CD4-positive, alpha-beta T cell treated with Interleukin-15 for 1 hour (primary cell): ENCODE data around the gene MEPCE.
"Not testable (repeated sequence)": the region's sequence is repeated elsewhere in the genome, so short reads cannot be mapped to it uniquely, and the experiment has no call there.

ENCODE experiments used
- DNase-seq: peaks from one replicate; pipeline ENCODE4 v3.0.0-alpha.2; 2020

The MEPCE gene

DNA sequence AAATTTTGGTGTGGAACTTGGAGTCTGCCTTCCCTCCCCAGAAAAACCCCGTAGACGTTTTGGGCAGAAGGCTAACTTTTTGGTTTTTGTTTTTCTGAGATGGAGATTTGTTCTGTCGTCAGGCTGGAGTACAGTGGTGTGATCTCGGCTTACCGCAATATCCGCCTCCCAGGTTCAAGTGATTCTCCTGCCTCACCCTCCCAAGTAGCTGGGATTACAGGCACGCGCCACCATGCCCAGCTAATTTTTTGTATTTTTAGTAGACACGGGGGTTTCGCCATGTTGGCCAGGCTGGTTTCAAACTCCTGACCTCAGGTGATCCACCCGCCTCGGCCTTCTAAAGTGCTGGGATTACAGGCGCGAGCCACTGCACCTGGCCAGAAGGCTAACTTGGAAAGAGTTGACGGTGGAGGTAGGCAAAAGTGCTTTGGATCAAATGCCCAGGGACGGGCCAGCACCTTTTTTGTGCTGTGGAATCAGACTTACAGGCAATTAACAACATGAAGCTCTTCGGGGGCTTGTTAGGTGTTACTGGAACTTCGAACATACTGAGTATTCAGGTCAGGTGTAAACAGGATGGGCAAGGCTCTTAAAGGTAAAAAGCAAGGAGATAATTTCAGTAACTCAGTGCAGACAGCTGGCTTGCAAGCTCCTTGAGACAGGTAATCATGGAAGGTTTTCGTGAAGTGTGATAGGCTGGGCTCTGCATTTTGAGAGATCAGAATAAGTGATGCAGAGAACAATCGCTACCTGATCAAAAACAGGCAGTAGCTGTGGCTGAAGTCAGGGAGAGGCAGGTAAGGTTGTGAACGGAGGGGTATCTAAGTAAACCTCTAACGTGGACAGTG is 4.9 kb downstream of the MEPCE start:
- DNase-seq = no peak

DNA sequence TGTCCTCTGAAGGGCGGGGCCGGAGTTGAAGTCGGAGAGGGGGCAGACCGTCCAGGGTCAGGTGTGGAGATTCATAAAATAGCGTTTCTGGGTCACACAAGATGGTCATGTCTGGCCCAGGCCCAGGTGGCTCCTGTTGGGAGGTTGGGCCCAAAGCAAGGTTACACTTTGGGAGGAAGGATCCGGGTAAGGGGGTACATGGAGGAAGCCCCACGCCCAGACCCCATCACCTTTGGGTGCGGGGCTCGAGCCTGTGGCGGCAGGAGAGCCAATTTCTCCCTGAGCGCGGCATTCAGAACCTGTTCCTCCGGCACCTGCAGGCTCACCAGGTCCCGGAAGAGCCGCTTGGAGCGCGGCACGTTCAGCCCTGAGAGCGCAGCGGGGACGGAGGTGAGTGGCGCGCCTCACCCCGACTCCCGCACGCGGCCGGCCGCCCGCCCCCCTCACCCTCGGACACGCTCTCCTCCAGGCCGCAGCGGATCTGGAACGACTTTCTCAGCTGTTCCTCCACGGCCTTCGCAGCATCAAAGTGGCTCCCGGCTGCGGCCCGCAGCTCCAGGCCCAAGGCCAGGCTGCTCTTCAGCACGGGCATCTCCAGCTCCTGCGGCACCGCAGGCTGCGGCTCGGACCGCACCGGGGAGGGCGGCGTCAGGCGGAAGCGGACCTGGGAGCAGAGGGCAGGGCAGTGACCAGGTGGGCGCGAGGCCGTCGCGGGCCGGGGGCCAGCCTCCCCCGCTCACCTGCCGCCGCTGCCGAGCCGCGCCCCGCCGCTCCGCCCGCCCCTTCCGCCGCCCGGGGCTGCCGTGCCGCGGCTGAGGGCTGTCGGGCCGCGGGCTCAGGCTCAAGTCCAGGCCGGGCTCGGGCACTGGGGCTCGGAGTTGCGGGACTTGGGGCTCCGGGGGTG is 6.0 kb downstream of the MEPCE start:
- peak; percentile 47 for DNase-seq

DNA sequence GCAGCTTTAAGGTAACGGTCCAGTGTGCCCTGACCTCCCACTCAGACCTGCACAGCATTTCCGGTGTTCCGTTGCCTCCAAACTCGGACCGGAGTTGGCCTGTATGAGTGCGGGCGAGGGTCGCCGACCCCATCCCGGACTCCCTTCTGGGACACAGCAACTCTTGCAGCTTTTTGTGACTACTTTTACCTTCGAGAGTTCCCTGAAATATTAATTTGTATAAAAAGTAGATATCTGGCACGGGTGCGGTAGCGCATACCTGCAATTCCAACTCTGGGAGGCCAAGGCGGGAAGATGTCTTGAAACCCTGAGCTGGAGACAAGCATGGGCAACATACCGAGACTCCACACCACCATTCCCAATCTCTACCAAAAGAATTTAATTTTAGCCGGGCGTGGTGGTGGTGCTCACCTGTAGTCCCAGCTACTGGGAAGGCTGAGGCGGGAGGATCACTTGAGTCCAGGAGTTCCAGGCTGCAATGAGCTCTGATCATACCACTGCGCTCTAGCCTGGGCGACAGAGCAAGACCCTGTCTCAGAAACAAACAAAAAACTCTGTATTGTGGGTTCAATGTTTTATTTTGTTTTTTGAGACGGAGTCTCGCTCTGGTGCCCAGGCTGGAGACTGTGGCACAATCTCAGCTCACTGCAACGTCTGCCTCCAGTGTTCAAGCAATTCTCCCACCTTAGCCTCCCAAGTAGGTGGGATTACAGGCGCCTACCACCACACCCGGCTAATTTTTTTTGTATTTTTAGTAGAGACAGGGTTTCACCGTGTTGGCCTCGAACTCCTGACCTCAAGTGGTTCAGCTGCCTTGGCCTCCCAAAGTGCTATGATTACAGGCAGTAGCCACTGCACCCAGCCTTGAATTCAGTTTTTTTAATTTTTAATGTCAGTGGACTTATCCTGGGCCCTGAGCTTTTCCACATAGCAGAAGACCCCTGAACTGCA is 7.8 kb downstream of the MEPCE start:
- DNase-seq = no peak

DNA sequence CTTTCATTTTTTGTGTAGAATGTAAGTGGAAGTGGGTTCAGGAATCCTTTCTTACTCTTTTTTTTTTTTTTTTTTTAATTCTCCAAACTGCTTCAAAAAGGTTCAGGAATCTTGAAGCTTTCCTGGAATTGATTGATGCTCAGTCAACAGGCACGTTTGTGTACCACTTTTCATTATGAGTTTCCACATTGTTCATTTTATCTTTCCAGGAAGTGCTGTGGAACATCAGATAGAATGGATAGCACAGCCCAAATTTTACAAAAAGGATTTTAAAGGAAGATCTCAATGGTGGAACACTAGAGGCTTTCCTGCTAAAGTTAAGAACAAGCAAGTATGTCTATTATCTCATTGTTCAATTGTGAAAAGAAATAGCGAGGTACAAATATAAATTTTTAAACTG is 8.5 kb downstream of the MEPCE start:
- no peak for DNase-seq

DNA sequence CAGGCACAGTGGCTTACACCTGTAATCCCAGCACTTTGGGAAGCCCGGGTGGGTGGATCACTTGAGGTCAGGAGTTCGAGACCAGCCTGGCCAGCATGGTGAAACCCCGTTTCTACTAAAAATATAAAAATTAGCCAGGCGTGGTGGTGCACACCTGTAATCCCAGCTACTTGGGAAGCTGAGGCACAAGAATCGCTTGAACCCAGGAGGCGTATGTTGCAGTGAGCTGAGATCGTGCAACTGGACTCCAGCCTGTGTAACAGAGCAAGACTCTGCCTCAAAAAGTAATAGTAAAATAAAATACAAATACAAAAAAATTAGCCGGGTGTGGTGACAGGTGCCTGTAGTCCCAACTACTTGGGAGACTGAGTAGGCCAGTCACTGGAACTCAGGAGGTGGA is 9.1 kb downstream of the MEPCE start:
- DNase-seq = not testable (repeated sequence)

DNA sequence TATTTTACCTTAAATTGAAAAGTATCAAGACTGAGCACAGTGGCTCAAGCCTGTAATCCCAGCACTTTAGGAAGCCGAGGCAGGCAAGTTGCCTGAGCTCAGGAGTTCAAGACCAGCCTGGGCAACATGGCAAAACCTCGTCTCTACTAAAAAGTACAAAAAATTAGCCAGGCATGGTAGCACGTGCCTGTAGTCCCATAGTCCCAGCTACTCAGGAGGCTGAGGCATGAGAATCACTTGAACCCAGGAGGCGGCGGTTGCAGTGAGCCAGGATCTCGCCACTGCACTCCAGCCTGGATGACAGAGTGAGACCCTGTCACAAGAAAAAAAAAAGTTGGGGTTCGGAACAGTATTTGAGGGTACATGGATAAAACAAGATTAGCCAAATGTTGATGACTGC is 9.6 kb downstream of the MEPCE start:
- DNase-seq = not testable (repeated sequence)

DNA sequence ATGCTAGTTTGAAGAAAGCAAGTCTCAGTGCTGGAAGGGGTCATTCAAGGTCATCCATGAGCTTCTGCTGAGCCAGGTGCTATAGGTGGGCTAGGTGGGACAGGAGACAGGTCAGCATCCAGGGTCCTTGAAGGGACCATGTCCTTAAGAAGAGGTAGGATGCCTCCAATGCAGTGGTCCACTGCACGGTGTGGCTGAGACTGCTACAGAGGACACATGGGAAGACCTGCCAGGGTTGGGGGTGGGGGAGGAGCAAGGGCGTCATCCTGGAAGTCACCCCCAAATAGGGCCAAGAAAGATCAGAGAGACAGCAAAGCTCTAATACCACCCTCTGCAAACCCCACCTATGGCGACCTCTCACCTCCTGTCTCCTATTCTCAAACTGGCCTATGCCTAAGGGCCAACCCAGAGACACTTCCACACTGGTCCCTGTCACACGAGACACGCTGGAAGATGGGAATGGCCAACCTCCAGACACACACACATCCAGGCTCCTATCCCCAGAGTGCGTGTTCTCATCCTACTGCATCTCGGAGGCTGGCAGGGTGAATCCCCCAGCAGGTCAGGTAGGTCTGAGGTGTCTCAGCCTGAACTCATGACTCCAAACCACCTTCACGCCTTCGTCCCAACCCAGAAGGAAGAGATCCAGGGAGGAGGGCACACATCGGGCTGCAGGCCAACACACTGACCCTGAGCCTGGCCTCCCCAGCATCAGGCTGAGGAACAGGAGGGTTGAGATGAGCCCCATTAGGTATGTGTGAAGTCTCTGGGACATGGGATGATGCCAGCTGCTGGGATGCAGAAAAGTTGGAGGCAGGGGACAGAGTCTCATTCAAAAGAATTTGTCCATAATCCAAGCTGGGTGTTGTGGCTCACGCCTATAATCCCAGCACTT is 12.3 kb downstream of the MEPCE start:
- DNase-seq = no peak

DNA sequence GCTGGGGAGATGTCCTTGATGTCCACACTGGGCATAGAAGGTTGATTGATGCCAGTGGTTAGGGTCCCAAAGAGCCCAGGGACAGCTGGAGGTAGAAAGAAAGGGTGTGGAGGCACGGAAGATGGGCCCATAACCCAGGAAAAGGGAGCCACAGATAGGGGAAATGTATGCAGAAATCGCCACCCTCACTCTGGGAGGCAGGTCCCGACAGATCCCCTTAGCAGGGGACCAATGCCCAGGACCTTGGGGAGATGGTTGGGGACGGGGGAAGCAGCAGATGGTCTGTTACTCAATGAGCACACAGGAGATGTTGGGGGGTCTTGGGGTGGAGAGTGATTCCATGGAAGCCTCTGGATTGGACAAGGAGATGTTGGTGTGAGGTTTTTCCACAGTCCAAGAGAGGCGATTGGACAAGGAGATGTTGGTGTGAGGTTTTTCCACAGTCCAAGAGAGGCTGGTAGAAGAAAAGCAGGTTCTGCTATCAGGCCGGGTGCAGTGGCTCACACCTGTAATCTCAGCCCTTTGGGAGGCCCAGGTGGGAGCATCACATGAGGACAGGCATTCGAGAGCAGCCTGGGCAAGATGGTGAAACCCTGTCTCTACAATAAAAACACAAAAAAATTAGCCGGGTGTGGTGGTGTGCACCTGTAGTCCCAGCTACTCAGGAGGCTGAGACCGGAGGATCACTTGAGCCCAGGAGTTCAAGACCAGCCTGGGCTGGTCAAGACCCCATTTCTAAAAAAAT is 13.6 kb downstream of the MEPCE start:
- no peak for DNase-seq

DNA sequence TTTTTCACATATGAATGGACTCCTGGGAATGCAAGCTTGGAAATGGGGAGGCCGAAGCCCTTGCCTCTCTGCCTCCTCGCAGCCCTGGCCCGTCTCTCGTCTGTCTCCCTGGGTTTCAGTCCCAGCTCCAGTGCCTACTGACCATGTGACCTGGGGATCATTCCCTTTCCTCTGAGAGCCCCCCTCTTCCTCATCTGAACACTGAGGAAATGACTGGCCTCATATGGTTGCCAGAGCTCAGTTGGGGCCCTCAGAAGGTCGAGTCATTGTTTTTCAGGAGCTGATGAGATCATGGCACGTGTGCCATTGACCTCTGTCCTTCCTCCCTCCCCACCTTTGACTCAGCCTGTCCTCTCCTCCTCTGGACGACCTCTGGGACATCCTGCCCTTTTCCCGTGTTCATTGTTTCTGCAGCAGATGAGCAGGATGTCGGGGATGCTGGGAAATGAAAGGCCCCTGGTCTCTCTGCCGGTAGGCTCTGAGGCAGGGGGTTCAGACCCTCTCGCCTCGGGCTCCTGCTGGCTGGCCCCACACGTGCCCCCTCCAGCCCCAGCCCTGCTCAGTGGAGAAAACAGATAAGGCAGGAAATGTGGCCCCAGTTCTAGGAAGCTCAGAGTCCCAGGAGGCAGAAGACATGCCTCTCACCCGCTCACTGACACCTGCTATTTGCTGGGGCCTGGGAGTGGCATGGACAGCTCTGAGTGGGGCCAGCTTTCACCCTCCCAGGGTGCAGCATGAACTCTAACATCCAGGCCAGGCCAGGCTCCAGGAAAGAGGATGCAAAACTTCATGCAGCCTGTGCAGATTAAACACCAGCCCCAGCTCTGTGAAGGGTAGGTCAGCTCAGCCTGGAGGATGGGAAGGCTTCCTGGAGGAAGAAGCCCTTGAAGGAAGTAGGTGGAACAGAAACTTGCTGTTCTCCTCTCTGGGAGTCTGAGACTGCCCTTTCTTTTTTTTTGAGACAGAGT is 15.0 kb downstream of the MEPCE start:
- peak; percentile 52 for DNase-seq

DNA sequence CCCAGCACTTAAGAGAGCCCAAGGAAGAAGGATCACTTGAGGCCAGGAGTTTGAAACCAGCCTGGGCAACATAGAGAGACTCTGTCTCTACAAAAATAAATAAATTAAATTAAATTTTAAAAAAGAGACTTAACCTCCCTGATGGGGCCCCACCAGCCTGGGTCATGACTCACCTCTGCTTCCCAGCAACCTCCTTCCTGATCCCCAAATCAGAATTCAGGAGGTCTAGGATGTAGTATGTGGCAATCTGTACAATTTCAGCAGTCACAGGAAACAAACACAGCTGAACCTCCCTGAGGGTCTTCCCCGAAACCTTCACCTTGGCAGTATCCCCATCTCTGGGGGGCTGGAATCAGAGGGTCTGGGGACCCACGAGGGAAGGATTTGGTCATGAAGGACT is 16.4 kb downstream of the MEPCE start:
- no peak for DNase-seq

DNA sequence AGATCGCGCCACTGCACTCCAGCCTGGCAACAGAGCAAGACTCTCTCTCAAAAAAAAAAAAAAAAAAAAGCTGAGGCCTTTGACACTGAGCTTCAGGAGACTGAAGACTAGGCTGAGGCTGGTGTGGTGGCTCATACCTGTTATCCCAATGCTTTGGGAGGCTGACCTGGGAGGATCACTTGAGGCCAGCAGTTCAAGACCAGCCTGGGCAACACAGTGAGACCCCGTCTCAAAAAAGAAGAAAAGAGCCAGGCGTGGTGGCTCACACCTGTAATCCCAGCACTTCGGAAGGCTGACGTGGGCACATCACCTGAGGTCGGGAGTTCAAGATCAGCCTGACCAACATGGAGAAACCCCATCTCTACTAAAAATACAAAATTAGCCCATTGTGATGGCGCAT is 17.7 kb downstream of the MEPCE start:
- DNase-seq = not testable (repeated sequence)

DNA sequence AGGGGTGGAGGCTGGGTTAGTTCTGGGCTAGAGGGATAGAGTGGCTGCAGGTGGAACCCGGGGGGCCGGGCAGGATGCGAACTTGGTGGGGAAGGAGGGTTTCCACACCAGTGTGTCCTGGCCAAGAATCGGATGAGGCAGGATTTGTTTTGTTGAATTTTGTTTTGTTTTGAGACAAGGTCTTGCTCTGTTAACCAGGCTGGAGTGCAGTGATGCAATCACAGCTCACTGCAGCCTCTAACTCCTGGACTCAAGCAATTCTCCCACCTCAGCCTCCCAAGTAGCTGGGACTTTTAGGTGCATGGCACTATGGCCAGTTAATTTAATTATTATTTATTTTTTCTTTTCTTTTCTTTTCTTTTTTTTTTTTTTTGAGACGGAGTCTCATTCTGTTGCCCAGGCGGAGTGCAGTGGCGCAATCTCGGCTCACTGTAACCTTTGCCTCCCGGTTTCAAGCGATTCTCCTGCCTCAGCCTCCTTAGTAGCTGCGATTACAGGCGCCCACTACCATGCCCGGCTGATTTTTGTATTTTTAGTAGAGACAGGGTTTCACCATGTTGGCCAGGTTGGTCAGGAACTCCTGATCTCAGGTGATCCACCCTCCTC is 19.7 kb downstream of the MEPCE start:
- no peak for DNase-seq

DNA sequence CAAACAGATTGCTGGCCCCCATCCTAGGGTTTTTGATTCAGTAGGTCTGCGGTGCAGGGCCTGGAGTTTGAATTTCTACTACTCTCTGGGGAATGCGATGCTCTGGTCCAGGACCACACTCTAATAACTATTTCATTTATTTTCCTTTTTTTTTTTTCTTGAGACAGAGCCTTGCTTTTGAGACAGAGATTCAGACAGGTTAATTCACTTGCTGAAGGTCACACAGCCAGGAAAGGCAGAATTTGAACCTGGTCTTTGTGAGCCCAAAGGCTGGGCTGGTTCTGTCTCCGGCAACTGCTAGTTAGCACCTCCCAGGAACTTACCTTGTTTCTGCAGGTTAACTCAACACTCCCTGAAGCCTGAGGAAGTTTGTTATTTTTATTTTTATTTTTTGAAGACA is 22.9 kb downstream of the MEPCE start:
- DNase-seq = no peak

DNA sequence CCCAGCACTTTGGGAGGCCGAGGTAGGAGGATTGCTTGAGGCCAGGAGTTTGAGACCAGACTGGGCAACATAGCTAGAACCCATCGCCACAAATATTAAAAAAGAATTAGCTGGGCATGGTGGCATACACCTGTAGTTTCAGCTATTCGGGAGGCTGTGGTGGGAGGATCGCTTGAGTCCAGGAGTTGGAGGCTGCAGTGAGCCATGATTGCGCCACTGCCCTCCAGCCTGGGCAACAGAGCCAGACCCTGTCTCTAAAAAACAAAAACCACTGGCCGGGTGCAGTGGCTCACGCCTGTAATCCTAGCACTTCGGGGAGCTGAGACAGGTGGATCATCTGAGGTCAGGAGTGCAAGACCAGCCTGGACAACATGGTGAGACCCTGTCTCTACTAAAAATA is 24.2 kb downstream of the MEPCE start:
- DNase-seq = not testable (repeated sequence)

DNA sequence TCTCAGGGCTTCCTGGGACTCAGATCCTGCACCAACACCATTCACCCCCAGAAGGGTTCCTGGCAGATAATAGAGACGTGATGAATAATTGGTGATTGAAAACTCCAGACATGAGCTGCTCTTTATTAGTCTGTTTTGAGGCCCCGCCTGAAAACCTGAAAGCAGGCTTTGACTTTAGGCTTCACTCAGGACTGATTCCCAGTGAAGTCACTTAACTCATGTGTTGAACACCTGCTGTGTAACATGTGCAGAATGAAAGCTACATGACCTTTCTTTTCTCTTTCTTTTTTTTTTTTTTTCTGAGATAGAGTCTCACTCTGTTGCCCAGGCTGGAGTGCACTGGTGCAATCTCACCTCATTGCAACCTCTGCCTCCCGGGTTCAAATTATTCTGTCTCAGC is 25.6 kb downstream of the MEPCE start:
- DNase-seq = no peak

DNA sequence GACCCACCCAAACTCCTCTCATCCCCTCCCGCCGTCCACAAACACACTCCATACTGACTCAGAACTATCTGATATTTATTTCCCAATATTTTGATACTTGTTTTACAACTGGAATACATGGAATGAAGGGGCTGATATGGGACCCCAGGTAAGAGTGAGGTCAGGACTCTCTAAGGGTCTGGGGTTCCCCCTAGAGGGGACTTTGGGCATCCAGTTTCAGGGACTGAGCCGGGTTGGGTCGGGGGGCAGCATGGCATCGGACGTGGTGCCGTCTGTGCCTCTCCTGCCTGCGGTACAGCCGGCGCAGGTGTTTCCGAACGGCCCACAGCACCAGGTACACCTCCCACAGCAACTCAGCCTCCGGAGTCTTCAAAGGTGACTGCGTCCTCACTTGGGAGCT is 26.9 kb downstream of the MEPCE start:
- no peak for DNase-seq

DNA sequence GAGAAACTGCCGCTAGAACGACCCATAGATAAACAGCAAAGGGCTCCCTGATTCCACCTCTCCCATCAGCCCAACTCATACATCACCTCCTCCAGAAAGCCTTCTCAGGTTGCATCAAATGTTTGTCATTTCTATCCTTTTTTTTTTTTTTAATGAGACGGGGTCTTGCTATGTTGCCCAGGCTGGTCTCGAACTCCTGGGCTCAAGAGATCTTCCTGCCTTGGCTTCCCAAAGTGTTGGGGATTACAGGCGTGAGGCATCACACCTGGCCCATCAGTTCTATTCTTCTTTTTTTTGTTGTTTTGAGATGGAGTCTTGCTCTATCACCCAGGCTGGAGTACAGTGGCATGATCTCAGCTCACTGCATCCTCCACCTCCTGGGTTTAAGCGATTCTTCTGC is 27.4 kb downstream of the MEPCE start:
- no peak for DNase-seq

DNA sequence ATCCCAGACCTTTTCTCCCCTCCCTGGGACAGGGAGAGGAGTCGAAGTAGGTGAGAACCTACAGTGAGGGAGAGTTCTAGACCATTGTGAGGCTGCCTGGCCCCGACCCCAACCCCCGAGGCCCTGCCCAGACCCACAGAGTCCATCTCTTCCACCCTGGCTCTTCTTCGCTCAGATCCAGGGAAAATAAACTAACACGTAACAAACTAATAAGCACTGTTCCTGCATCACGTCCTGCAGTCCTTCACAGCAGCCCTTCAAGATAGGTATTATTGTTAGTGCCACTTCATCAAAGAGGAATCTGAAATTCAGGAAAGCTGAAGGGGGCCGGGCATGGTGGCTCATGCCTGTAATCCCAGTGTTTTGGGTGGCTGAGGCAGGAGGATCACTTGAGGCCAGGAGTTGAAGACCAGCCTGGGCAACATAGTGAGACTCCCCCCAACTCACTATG is 34.6 kb downstream of the MEPCE start, which contains the start of gene SPACDR:
SPACDR (minus strand) TSS at position 51 of the 451 bp plus-strand sequence. CDS start 235 bp downstream, outside the sequence.
- DNase-seq = no peak

DNA sequence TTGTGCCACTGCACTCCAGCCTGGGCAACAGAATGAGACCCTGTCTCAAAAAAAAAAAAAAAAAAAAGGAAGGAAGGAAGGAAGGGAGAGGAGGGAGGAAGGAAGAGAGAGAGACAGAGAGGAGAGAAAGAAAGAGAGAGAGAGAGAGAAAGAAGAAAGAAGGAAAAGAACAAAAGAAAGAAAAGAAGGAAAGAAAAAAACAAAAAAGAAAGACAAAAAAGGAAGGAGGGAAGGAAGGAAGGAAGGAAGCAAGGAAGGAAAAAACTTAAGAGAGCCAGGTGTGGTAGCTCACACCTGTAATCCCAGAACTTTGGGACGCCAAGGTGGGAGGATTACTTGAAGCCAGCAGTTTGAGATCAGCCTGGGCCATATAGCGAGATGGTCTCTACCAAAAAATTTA is 35.2 kb downstream of the MEPCE start:
- DNase-seq = no peak
